Transverse colon (tissue), 4 donors: ENCODE data around the gene CD96.

Experiments used
- EP300 ChIP-seq: sonication (generic); formaldehyde crosslinking; IDR thresholded peaks from one replicate; pipeline ENCODE4 v1.6.1; 2017; ENCODE audit warnings: antibody characterized with exemption, low read depth
- POLR2A ChIP-seq: fragments of 450-650 bp; IDR thresholded peaks from one replicate; pipeline ENCODE4 v1.6.1; 2016; ENCODE audit warnings: antibody characterized with exemption, mild to moderate bottlenecking, moderate library complexity
- POLR2AphosphoS5 ChIP-seq, 3 donors: sonication (generic); formaldehyde crosslinking; IDR thresholded peaks; one replicate each; pipeline ENCODE4 v1.6.1; 2016; ENCODE audit warnings: antibody characterized with exemption in 3 of 3
- TF ChIP-seq, protein P1 (sequence below), 5 experiments: fragments of 200-600 bp in 3 of 5; fragments of 450-650 bp in 2 of 5; sonication (generic) in 3 of 5; IDR thresholded peaks; 1 replicate in 2 of 5; 2 replicates in 3 of 5; pipeline ENCODE4 v1.5.1; 2016 to 2017; ENCODE audit warnings: antibody characterized with exemption in 5 of 5, inconsistent platforms in 3 of 5, mild to moderate bottlenecking in 2 of 5, moderate library complexity in 1 of 5

DNA sequence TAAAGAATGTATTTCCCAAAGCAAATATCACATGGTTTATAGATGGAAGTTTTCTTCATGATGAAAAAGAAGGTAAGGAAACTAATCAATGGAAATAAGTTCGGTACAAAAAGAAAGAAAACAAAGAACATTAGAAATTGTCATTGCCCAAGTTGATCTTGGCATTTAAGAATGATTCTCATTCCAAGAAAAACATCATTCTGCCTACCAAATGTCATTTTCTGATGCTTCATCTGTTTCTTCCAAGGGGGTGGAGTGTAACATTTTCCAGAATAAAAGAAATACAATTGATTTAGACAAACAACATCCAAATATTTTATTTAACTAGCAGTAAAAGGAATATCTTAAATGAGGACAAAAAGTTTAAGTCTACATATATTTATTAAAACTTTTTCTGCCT lies 56.1 kb downstream of the CD96 start:
- TF ChIP-seq, protein P1, sequence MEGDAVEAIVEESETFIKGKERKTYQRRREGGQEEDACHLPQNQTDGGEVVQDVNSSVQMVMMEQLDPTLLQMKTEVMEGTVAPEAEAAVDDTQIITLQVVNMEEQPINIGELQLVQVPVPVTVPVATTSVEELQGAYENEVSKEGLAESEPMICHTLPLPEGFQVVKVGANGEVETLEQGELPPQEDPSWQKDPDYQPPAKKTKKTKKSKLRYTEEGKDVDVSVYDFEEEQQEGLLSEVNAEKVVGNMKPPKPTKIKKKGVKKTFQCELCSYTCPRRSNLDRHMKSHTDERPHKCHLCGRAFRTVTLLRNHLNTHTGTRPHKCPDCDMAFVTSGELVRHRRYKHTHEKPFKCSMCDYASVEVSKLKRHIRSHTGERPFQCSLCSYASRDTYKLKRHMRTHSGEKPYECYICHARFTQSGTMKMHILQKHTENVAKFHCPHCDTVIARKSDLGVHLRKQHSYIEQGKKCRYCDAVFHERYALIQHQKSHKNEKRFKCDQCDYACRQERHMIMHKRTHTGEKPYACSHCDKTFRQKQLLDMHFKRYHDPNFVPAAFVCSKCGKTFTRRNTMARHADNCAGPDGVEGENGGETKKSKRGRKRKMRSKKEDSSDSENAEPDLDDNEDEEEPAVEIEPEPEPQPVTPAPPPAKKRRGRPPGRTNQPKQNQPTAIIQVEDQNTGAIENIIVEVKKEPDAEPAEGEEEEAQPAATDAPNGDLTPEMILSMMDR (IDR thresholded peaks at IDR 0.05), result no peak
- TF ChIP-seq POLR2A, result no peak
- no peak for TF ChIP-seq POLR2AphosphoS5 (IDR thresholded peaks at IDR 0.05)
- no peak for TF ChIP-seq EP300
